Activated CD4-positive, alpha-beta T cell treated with anti-CD3 and anti-CD28 coated beads, Interleukin-2, amount 50 U/mL, for 48 hours (primary cell): ENCODE measurements around the gene OR5AN1.
"Not testable (repeated sequence)": the region's sequence is repeated elsewhere in the genome, so short reads cannot be mapped to it uniquely, and the experiment has no call there.

Source experiments
- DNase-seq, 2 experiments: peaks; one replicate each; pipeline ENCODE4 v3.0.0-alpha.2; 2020

Gene OR5AN1

GRCh38 chr11:59358595-59358994, at the start of gene OR5AN1:
OR5AN1 (plus strand) TSS chr11:59358895; CDS start chr11:59364459, 5,564 bp downstream.
- no peak for DNase-seq

- DNase-seq: no peak
These were observed 23.7 kb upstream of the OR5AN1 start for GRCh38 chr11:59335001-59335400.

- DNase-seq: no peak
These were observed 22.5 kb upstream of the OR5AN1 start for GRCh38 chr11:59336176-59336575.

- DNase-seq: no peak
These were observed 21.8 kb upstream of the OR5AN1 start for GRCh38 chr11:59336931-59337330.

GRCh38 chr11:59349657-59350056, 9.0 kb upstream of the OR5AN1 start:
- DNase-seq: not testable (repeated sequence)

GRCh38 chr11:59355226-59355625, 3.5 kb upstream of the OR5AN1 start:
- no peak for DNase-seq

- no peak for DNase-seq
These were observed 2.1 kb upstream of the OR5AN1 start for GRCh38 chr11:59356561-59356960.

- DNase-seq: no peak
These were observed 675 bp upstream of the OR5AN1 start for GRCh38 chr11:59358020-59358419.

- no peak for DNase-seq
These were observed 6.7 kb downstream of the OR5AN1 start for GRCh38 chr11:59365232-59366018.

- DNase-seq: no peak
These were observed 9.7 kb downstream of the OR5AN1 start for GRCh38 chr11:59368238-59369022.

- not testable (repeated sequence) for DNase-seq
These were observed 13.6 kb downstream of the OR5AN1 start for GRCh38 chr11:59372324-59372723.

GRCh38 chr11:59380263-59381059, 21.8 kb downstream of the OR5AN1 start:
- no peak for DNase-seq

GRCh38 chr11:59394186-59394585, 35.5 kb downstream of the OR5AN1 start:
- DNase-seq: no peak

- DNase-seq: no peak
These were observed 42.0 kb downstream of the OR5AN1 start for GRCh38 chr11:59400461-59401261.

GRCh38 chr11:59401262-59401552, 42.5 kb downstream of the OR5AN1 start:
- no peak for DNase-seq

GRCh38 chr11:59403546-59403945, 44.9 kb downstream of the OR5AN1 start:
- DNase-seq: no peak

- DNase-seq: no peak
These were observed 55.0 kb downstream of the OR5AN1 start for GRCh38 chr11:59413646-59414045.

GRCh38 chr11:59415111-59415510, 56.4 kb downstream of the OR5AN1 start:
- DNase-seq: no peak

GRCh38 chr11:59416613-59417012, 57.9 kb downstream of the OR5AN1 start:
- no peak for DNase-seq

GRCh38 chr11:59417023-59417422, 58.3 kb downstream of the OR5AN1 start:
- no peak for DNase-seq

- no peak for DNase-seq
These were observed 59.5 kb downstream of the OR5AN1 start for GRCh38 chr11:59418156-59418555.
